Activated naive CD4-positive, alpha-beta T cell treated with anti-CD3 and anti-CD28 coated beads, Interleukin-2, amount 50 U/mL, for 72 hours (primary cell): ENCODE results near the gene MCC. TPM values are rescaled to one million over a fixed set of nuclear protein-coding genes. Genes with fewer than 3 reads are reported as not detected.

Source experiments
- ATAC-seq, 2 donors: fragments of 150-1000 bp; cut with Tn5 transposase; 2 replicates each; pipeline ENCODE4 v1.10.0; 2021; ENCODE audit warnings: mild to moderate bottlenecking in 2 of 2, moderate library complexity in 2 of 2
- DNase-seq, 2 donors: peaks; one replicate each; pipeline ENCODE4 v3.0.0; 2021 to 2022; ENCODE audit warnings: low spot score in 2 of 2
- H3K27ac Mint-ChIP-seq, 2 donors: one replicate each; pipeline ENCODE4 v1.8.0; 2022; ENCODE audit warnings: mild to moderate bottlenecking in 2 of 2, mixed read lengths in 2 of 2
- H3K36me3 Mint-ChIP-seq, 2 donors: one replicate each; pipeline ENCODE4 v1.8.0; 2022; ENCODE audit warnings: mixed read lengths in 2 of 2
- H3K9me3 Mint-ChIP-seq, 2 donors: one replicate each; pipeline ENCODE4 v1.8.0; 2022; ENCODE audit warnings: mixed read lengths in 2 of 2
- total RNA-seq, 2 donors: library from RNA; stranded (reverse); gene quantifications; one replicate each; pipeline ENCODE4 v1.2.3, GENCODE V29; 2022

The MCC gene
- total RNA-seq, 2 donors from 2014 or later = 0.89 to 3.3 TPM

- peak in 1 of 2 donors; percentile 80 for DNase-seq
- Mint-ChIP-seq H3K27ac (no peak overlapping the region), H3K36me3 (peaks cover 6% of the 10 kb centered on the region in 2 donors), H3K9me3 (no peaks in the 10 kb centered on the region)
- ATAC-seq = peak; percentile 60 to 70
Observed at GRCh38 chr5:112995764-112996618, 492.3 kb downstream of the MCC start.

- no peak overlapping the region for H3K27ac Mint-ChIP-seq
- no peak for DNase-seq
- H3K36me3 Mint-ChIP-seq = peaks cover 0 to 28% of the 10 kb centered on the region in 2 donors
- peaks cover 0 to 4% of the 10 kb centered on the region in 2 donors for H3K9me3 Mint-ChIP-seq
- no peak for ATAC-seq
Observed at GRCh38 chr5:112986224-112986623, 502.0 kb downstream of the MCC start.

- ATAC-seq (no peak), DNase-seq (no peak)
- Mint-ChIP-seq H3K9me3 (peaks cover 0 to 4% of the 10 kb centered on the region in 2 donors), H3K27ac (no peak overlapping the region), H3K36me3 (peaks cover 0 to 38% of the 10 kb centered on the region in 2 donors)
Observed at GRCh38 chr5:112983363-112983762, 504.9 kb downstream of the MCC start.

GRCh38 chr5:112979723-112980122 lies 508.5 kb downstream of the MCC start:
- no peak overlapping the region for H3K27ac Mint-ChIP-seq
- no peak for ATAC-seq
- H3K36me3 Mint-ChIP-seq = peaks cover 17 to 54% of the 10 kb centered on the region in 2 donors

GRCh38 chr5:112978836-112979235 lies 509.4 kb downstream of the MCC start:
- H3K36me3 Mint-ChIP-seq = peaks cover 17 to 50% of the 10 kb centered on the region in 2 donors
- no peak for ATAC-seq
- no peak for DNase-seq
- peaks cover 0 to 4% of the 10 kb centered on the region in 2 donors for H3K9me3 Mint-ChIP-seq
- no peak overlapping the region for H3K27ac Mint-ChIP-seq

More at GRCh38 chr5:112979723-112980122, 508.5 kb downstream of the MCC start:
- H3K9me3 Mint-ChIP-seq = peaks cover 0 to 4% of the 10 kb centered on the region in 2 donors
- DNase-seq = no peak

- no peak for ATAC-seq
- Mint-ChIP-seq H3K36me3 (peaks cover 17 to 37% of the 10 kb centered on the region in 2 donors), H3K9me3 (peaks cover 0 to 4% of the 10 kb centered on the region in 2 donors), H3K27ac (peak overlapping the region; percentile 94 to 99)
- no peak for DNase-seq
Observed at GRCh38 chr5:112977440-112977861, 510.8 kb downstream of the MCC start.

GRCh38 chr5:112976432-112977309 lies 511.6 kb downstream of the MCC start, which contains the start of gene DCP2:
TSS of gene DCP2 (plus strand) at chr5:112976798. CDS start at chr5:112976934, 136 bp downstream.
- Mint-ChIP-seq H3K36me3 (peaks cover 17 to 30% of the 10 kb centered on the region in 2 donors), H3K9me3 (no peaks in the 10 kb centered on the region), H3K27ac (peak within 1 kb of the TSS; percentile 94 to 99)
- DNase-seq (peak; percentile 94 to 96), ATAC-seq (peak; percentile 97 to 98)

GRCh38 chr5:112975721-112976431 lies 512.4 kb downstream of the MCC start:
- ATAC-seq (no peak), DNase-seq (no peak)
- peak overlapping the region; percentile 94 to 99 for H3K27ac Mint-ChIP-seq
- no peaks in the 10 kb centered on the region for H3K9me3 Mint-ChIP-seq
- H3K36me3 Mint-ChIP-seq = peaks cover 17 to 23% of the 10 kb centered on the region in 2 donors

- no peak for ATAC-seq
- no peaks in the 10 kb centered on the region for H3K9me3 Mint-ChIP-seq
- peaks cover 17 to 18% of the 10 kb centered on the region in 2 donors for H3K36me3 Mint-ChIP-seq
- no peak for DNase-seq
- peak overlapping the region in 1 of 2 donors; percentile 94 for H3K27ac Mint-ChIP-seq
Observed at GRCh38 chr5:112974901-112975300, 513.4 kb downstream of the MCC start.

GRCh38 chr5:112973904-112974303 lies 514.3 kb downstream of the MCC start:
- DNase-seq (no peak), ATAC-seq (no peak)
- Mint-ChIP-seq H3K27ac (no peak overlapping the region), H3K9me3 (no peaks in the 10 kb centered on the region), H3K36me3 (peaks cover 17 to 18% of the 10 kb centered on the region in 2 donors)

GRCh38 chr5:112973036-112973435 lies 515.2 kb downstream of the MCC start:
- ATAC-seq = no peak
- DNase-seq = no peak
- Mint-ChIP-seq H3K36me3 (peaks cover 14 to 17% of the 10 kb centered on the region in 2 donors), H3K27ac (no peak overlapping the region), H3K9me3 (no peaks in the 10 kb centered on the region)

Other genes with a start within 250 kb of the MCC start
- gene TSSK1B, start 53.5 kb downstream of the MCC start, total RNA-seq = not detected
- 10 to 100 TPM; 22.2 to 29.7 TPM for gene YTHDC2, start 25.2 kb upstream of the MCC start, total RNA-seq